ENCODE data around the gene TMEM51.

- TF ChIP-seq CTCF (IDR thresholded peaks at IDR 0.05; ENCODE audit: insufficient read depth, low read length, poor library complexity, severe bottlenecking) (no peak), EZH2phosphoT487 (conservative IDR thresholded peaks at IDR 0.05; ENCODE audit: low read length) (no peak)
Measured at GRCh38 chr1:15196807-15197530, 43.4 kb downstream of the TMEM51 start.
